ENCODE measurements around the gene AOPEP. TPM values are rescaled to one million over a fixed set of nuclear protein-coding genes. Genes with fewer than 3 reads are reported as not detected.

AOPEP gene
- polyA plus RNA-seq, 1 of the 3 experiments (the other 2 are of a cell fraction): 54.6 TPM

DNA sequence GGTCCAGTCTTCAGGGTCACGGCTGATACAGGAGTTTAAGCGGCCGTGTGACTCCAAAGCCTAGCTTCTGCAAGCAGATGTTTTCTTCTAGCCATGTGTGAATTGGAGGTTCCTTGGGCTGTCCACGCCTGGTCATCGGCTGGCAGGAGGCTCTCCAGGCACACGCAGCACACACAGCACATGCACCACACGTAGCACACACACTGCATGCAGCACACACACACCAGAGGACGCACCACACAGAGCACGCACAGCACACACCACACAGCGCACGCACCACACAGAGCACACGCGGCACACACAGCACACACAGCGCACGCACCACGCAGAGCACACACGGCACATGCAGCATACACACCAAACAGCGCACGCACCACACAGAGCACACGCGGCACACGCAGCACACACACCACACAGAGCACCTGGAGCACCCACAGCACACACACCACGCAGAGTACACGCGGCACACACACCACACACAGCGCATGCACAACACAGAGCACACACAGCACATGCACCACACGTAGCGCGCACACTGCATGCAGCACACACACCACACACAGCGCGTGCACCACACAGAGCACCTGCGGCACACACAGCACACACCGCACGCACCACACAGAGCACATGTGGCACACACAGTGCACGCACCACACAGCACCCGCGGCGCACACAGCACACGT, 356.7 kb downstream of the AOPEP start:
- H3K9ac ChIP-seq: no peak overlapping the region
- H4K20me1 ChIP-seq (ENCODE audit: insufficient read depth): peaks cover 45% of the 10 kb centered on the region
- POLR2A ChIA-PET: no interaction called here
- no peaks in the 10 kb centered on the region for H3K9me3 ChIP-seq
- CTCF ChIA-PET: interaction anchor here (1.0 to 1.7 kb wide), 3 partner anchors 10 to 45 kb away, joined by 4 to 6 read pairs (median 4); no protein-coding TSS in a partner anchor
- H3K9me2 ChIP-seq: no peaks in the 10 kb centered on the region
- H3K4me2 ChIP-seq: no peak overlapping the region
- peaks cover 11% of the 10 kb centered on the region for H3F3A ChIP-seq (replicated peaks; ENCODE audit: insufficient read depth)
- peaks cover 45% of the 10 kb centered on the region for H3K79me2 ChIP-seq (ENCODE audit: insufficient read depth)
- 95% methylated on average over 36 of the region's 39 CpGs for WGBS (ENCODE audit: low lambda C conversion rate)
- no peak for TF ChIP-seq RFX5 (IDR thresholded peaks at IDR 0.05; ENCODE audit: low read length)
- TF ChIP-seq, protein P1, sequence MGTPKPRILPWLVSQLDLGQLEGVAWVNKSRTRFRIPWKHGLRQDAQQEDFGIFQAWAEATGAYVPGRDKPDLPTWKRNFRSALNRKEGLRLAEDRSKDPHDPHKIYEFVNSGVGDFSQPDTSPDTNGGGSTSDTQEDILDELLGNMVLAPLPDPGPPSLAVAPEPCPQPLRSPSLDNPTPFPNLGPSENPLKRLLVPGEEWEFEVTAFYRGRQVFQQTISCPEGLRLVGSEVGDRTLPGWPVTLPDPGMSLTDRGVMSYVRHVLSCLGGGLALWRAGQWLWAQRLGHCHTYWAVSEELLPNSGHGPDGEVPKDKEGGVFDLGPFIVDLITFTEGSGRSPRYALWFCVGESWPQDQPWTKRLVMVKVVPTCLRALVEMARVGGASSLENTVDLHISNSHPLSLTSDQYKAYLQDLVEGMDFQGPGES (IDR thresholded peaks at IDR 0.05; ENCODE audit: low read depth, low read length): no peak
- no peak for TF ChIP-seq NFIC (IDR thresholded peaks at IDR 0.05; ENCODE audit: borderline replicate concordance)
- TF ChIP-seq, protein P2, sequence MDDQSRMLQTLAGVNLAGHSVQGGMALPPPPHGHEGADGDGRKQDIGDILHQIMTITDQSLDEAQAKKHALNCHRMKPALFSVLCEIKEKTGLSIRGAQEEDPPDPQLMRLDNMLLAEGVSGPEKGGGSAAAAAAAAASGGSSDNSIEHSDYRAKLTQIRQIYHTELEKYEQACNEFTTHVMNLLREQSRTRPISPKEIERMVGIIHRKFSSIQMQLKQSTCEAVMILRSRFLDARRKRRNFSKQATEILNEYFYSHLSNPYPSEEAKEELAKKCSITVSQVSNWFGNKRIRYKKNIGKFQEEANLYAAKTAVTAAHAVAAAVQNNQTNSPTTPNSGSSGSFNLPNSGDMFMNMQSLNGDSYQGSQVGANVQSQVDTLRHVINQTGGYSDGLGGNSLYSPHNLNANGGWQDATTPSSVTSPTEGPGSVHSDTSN (IDR thresholded peaks at IDR 0.05): no peak
- TF ChIP-seq SMC3 (IDR thresholded peaks at IDR 0.05; ENCODE audit: low read depth, low read length): no peak
- TF ChIP-seq, protein P3, sequence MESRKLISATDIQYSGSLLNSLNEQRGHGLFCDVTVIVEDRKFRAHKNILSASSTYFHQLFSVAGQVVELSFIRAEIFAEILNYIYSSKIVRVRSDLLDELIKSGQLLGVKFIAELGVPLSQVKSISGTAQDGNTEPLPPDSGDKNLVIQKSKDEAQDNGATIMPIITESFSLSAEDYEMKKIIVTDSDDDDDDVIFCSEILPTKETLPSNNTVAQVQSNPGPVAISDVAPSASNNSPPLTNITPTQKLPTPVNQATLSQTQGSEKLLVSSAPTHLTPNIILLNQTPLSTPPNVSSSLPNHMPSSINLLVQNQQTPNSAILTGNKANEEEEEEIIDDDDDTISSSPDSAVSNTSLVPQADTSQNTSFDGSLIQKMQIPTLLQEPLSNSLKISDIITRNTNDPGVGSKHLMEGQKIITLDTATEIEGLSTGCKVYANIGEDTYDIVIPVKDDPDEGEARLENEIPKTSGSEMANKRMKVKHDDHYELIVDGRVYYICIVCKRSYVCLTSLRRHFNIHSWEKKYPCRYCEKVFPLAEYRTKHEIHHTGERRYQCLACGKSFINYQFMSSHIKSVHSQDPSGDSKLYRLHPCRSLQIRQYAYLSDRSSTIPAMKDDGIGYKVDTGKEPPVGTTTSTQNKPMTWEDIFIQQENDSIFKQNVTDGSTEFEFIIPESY (IDR thresholded peaks at IDR 0.05; ENCODE audit: borderline replicate concordance, low read depth): no peak
- TF ChIP-seq FOXM1 (IDR thresholded peaks at IDR 0.05; ENCODE audit: low read depth): no peak
- no peak for TF ChIP-seq EZH2phosphoT487 (IDR thresholded peaks at IDR 0.05; ENCODE audit: borderline replicate concordance, low read depth)
- no peak for TF ChIP-seq TAF1 (IDR thresholded peaks at IDR 0.05; ENCODE audit: borderline replicate concordance, low read depth, low read length)
- no peak for TF ChIP-seq GATA2 (CRISPR knock-in tag; IDR thresholded peaks at IDR 0.05)
- TF ChIP-seq FOXJ3 (CRISPR knock-in tag; IDR thresholded peaks at IDR 0.05): no peak
- TF ChIP-seq, protein P4, sequence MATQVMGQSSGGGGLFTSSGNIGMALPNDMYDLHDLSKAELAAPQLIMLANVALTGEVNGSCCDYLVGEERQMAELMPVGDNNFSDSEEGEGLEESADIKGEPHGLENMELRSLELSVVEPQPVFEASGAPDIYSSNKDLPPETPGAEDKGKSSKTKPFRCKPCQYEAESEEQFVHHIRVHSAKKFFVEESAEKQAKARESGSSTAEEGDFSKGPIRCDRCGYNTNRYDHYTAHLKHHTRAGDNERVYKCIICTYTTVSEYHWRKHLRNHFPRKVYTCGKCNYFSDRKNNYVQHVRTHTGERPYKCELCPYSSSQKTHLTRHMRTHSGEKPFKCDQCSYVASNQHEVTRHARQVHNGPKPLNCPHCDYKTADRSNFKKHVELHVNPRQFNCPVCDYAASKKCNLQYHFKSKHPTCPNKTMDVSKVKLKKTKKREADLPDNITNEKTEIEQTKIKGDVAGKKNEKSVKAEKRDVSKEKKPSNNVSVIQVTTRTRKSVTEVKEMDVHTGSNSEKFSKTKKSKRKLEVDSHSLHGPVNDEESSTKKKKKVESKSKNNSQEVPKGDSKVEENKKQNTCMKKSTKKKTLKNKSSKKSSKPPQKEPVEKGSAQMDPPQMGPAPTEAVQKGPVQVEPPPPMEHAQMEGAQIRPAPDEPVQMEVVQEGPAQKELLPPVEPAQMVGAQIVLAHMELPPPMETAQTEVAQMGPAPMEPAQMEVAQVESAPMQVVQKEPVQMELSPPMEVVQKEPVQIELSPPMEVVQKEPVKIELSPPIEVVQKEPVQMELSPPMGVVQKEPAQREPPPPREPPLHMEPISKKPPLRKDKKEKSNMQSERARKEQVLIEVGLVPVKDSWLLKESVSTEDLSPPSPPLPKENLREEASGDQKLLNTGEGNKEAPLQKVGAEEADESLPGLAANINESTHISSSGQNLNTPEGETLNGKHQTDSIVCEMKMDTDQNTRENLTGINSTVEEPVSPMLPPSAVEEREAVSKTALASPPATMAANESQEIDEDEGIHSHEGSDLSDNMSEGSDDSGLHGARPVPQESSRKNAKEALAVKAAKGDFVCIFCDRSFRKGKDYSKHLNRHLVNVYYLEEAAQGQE (IDR thresholded peaks at IDR 0.05; ENCODE audit: low read depth, low read length): no peak
- no peak for TF ChIP-seq POLR2AphosphoS5 (IDR thresholded peaks at IDR 0.05; ENCODE audit: low read depth, low read length)
- no peak for TF ChIP-seq CHD2 (IDR thresholded peaks at IDR 0.05; ENCODE audit: low read length, partially characterized antibody)
- TF ChIP-seq RCOR1 (IDR thresholded peaks at IDR 0.05; ENCODE audit: low read length): no peak
- no peak overlapping the region; a peak in 1 of 4 replicates for H3K27ac ChIP-seq (ENCODE audit: low read depth in 2 of 2, low read length in 1 of 2)
- H3K36me3 ChIP-seq (replicated peaks in 1 of 2; ENCODE audit: control insufficient read depth in 1 of 2, insufficient read depth in 2 of 2, low read length in 1 of 2): peaks cover 52 to 87% of the 10 kb centered on the region in 2 experiments
- H3K27me3 ChIP-seq (ENCODE audit: insufficient read depth): no peaks in the 10 kb centered on the region
- no peak for DNase-seq
- H3K4me3 ChIP-seq (ENCODE audit: low read depth in 2 of 2, low read length in 1 of 2): no peak overlapping the region
- H3K4me1 ChIP-seq (ENCODE audit: control insufficient read depth in 1 of 2, insufficient read depth in 2 of 2, low read depth in 1 of 2, low read length in 1 of 2): peaks cover 0 to 23% of the 10 kb centered on the region in 2 experiments; a peak in 1 of 4 replicates
- H2AFZ ChIP-seq (ENCODE audit: low read depth): no peak overlapping the region
